A673 (cell line): Measurements from ENCODE around the gene FIBIN.

Source experiments
- CTCF ChIP-seq: fragments of 300-800, 200-600 bp; sonication (generic); conservative IDR thresholded peaks from 2 replicates; pipeline ENCODE4 v1.5.1; 2017; ENCODE audit warnings: low read depth, mild to moderate bottlenecking, antibody characterized with exemption, low read length, moderate library complexity, mixed read lengths
- EZH2 ChIP-seq: fragments of 200-600 bp; sonication (generic); IDR thresholded peaks from 2 replicates; pipeline ENCODE4 v1.6.1; 2017; ENCODE audit warnings: borderline replicate concordance, low read depth, mild to moderate bottlenecking, mixed read lengths, antibody characterized with exemption, low read length; ENCODE audit not compliant: poor library complexity, severe bottlenecking

GRCh38 chr11:26974996-26975395 lies 18.9 kb upstream of the FIBIN start:
- TF ChIP-seq EZH2 = no peak
- no peak for TF ChIP-seq CTCF
